ENCODE data around the gene HSPA8.
"Not testable (repeated sequence)": the region's sequence is repeated elsewhere in the genome, so short reads cannot be mapped to it uniquely, and the experiment has no call there.

The HSPA8 gene

GRCh38 chr11:123061403-123062157 lies at the start of gene HSPA8:
Gene HSPA8, minus strand, starts transcription at chr11:123062136. Its CDS starts 812 bp downstream, at chr11:123061324.
- peak; percentile 76 for DNase-seq

GRCh38 chr11:123111465-123111864 lies 49.5 kb upstream of the HSPA8 start:
- DNase-seq: no peak

DNA sequence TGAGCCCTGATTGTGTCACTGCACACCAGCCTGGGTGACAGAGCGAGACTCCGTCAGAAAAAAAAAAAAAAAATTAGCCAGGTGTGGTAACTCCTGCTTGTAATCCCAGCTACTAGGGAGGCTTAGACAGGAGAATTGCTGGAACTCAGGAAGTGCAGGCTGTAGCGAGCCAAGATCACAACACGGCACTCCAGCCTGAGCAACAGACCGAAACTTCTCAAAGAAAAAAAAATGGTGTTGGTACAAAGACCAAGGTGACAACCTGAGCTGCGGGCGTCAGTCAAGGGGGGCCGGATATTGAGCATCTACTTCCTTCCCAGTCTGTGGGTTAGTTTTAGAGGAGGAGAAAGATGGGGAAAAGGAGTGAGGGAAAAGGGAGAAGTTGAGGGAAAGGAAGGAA lies 48.5 kb upstream of the HSPA8 start:
- no peak for DNase-seq

- DNase-seq: no peak
These were observed 46.1 kb upstream of the HSPA8 start for GRCh38 chr11:123107945-123108495.

DNA sequence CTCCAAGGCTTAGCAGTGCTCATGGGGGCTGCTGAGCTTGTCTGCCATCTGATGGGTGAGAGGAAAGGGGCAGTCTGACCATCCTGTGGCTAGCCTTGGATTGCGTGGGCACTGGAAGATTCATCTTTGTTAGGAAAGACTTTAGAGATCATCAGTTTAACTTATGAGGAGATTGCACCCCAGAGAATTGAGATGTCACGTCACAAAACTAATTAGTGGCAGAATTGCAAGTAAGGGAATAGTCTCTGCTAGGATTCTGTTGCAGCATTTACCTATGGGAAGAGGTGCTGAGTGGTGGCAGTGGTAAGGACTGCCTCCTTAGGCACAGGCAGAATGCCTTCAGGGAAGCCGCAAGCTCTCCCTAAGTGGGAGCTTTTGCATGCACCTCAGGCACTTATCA lies 42.8 kb upstream of the HSPA8 start:
- no peak for DNase-seq

DNA sequence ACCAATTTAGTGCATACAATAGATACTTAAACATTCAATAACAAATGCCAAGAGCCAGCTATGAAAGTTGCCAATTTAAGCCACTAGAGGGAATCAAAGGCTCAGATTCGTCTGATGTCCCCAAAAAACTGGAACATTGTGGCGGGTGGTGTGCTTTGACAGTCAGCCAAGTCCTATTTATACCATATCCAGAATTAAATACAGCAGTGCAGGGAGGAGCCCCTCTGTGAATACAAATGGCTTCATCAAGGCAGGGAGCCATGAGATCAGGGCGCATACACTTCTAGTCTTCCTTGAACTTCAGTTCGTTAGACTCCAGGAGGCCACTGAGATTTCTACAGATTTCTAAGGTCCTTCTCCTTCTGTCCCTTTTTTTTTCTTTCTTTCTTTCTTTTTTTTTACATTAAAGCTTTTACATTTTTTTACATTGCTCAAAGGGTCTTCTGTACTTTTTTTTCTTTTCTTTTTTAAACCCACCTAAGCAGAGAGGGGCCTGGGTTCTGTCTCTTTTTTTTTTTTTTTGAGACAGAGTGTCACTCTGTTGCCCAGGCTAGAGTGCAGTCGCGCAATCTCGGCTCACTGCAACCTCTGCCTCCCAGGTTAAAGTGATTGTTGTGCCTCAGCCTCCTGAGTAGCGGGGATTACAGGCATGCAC lies 41.5 kb upstream of the HSPA8 start:
- peak; percentile 85 for DNase-seq

DNA sequence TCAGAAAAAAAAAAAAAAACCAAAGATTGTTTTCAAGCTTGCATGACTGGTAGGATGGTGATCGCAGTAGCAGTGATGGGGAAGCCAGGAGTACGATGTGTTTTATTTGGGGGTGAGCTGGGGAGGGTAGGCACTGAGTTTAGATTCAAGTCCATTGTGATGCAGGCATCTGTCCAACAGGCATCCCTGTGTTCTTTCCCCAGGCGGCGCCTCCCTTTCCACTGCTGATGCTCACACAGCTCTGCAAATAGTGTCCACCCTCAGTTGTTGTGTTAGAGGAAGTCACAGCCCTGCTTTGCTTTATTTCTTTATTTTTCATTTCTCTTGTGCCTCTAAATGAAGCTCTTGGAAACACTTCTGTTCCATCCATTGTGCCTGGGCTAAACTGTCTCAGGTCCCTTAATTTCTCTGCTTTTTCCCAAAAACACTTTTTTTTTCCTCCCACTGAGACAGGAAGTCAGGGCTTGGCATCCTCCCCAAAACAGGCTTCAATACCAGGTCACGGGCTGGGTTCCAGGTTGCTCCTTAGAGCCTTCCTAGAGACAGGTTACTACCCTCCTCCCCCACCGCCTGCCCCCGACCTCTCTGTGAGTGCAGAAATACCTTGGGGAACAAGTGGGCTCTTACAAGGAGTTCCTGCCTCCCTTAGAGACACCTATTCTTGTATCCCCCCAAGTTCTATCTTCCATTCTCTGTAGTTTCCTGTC lies 38.6 kb upstream of the HSPA8 start:
- DNase-seq: peak; percentile 47

GRCh38 chr11:123098990-123099389 lies 37.1 kb upstream of the HSPA8 start:
- DNase-seq: no peak

DNA sequence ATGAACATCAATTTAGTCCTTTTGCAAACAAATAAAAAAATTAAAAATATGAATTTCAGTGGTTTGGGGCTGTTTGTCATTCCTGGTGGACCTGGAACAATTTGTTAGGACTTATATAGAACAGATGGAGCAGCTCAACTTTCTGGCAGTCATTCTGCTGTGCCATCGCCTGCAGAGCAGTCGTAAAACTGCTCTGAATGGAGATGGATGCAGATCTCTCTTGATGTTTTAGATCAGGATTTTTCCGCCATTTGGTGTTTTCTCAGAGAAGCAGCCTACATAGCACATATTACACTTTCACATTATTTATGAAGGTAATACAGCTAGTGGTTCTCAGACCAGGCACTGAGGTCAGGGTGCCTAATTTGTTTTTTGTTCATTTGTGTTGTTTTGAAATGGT lies 31.8 kb upstream of the HSPA8 start:
- DNase-seq: no peak

DNA sequence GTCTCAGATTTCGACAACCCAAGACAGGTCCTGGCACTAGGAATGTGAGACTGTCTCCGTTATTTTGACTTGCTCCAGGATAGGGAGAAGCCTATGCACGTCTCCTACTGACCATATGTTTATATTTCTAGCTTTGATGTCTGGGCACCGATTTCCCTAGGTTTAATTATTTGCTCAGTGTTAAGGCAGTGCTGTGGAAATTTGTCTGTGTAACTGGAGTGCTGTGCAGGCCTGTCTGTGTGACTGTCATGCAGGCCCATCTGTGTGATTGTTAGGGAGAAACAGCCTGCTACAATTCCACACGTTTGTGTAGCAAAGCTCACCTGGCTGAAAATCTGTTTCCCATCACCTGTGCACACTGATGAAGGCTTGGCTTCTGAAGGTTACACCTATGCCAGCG lies 29.6 kb upstream of the HSPA8 start:
- DNase-seq: no peak

DNA sequence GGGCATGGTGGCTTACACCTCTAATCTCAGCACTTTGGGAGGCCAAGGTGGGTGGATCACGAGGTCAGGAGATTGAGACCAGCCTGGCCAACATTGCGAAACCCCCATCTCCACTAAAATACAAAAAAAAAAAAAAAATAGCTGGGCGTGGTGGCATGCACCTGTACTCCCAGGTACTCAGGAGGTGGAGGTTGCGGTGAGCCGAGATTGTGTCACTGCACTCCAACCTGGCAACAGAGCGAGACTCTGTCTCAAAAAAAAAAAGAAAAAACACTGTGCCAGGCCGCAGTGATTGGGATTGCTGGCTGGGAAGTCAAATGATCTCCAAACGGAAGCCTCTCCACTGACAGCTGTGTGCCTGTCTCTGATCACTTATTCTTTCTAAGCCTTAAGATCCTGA lies 28.2 kb upstream of the HSPA8 start:
- DNase-seq: not testable (repeated sequence)

GRCh38 chr11:123088896-123089295 lies 27.0 kb upstream of the HSPA8 start:
- not testable (repeated sequence) for DNase-seq

DNA sequence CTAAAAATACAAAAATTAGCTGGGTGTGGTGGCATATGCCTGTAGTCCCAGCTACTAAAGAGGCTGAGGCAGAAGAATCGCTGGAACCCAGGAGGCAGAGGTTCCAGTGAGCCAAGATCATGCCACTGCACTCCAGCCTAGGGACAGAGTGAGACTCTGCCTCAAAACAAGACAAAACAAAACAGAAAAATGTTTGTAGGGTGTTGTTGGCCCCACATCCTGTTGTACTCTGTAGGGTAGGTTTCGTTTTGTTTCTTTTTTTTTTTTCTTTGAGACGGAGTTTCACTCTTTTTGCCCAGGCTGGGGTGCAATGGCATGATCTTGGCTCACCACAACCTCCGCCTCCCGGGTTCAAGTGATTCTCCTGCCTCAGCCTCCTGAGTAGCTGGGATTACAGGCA lies 25.7 kb upstream of the HSPA8 start:
- not testable (repeated sequence) for DNase-seq

GRCh38 chr11:123086305-123086704 lies 24.4 kb upstream of the HSPA8 start:
- peak; percentile 40 for DNase-seq

DNA sequence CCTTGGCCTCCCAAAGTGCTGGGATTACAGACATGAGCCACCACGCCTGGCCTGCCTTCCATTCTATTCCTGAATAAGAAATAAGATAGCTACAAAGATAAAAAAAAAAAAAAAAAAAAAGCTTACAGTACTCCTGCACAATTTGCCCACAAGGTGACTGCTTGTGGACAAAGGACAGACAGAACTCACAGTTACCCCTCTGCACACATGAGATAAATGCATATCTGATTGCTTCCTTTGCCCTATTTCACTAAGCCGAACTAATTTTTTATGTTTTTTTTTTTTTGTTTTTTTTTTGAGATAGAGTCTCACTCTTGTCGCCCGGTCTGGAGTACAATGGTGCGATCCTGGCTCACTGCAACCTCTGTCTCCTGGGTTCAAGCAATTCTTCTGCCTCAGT lies 23.6 kb upstream of the HSPA8 start:
- DNase-seq: no peak

DNA sequence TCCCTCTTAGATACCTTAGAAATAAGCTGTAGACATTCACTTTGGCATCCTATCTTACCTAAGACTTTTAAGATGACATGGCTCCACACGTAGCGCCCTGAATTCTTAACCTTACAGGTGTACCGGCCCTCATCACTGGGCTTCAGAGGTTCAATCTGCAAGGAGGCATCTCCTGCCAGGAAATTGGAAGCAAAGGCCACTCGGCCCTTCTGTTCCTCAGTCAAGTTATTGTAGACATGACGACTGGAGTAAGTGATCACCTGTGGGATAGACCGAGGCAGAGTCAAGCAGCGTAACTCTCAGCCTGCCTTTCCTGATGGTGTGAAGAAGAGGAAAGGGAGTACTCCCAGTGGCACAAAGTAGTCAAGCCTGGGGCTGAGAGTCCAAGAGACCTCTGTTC lies 22.5 kb upstream of the HSPA8 start:
- no peak for DNase-seq

DNA sequence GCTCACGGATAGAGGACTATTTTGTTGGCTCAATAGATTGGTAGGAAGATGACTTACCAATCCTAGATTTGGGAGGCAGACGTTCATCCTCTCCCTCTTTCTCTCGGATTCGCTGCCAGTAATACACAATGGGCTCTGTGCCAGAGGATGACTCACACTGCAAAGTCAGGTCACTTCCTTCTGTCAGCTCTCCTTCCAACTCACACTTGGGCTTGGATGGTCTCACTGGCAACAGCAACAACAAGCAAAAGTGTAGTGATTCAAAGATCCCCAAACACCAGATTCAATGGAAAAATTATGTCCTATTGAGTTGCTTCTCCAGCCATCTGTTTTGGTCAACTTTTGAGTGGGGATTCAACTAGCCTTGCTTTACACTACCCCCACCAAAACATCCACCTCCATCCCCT lies 21.7 kb upstream of the HSPA8 start:
- DNase-seq: peak; percentile 85

GRCh38 chr11:123082977-123083376 lies 21.0 kb upstream of the HSPA8 start:
- no peak for DNase-seq

DNA sequence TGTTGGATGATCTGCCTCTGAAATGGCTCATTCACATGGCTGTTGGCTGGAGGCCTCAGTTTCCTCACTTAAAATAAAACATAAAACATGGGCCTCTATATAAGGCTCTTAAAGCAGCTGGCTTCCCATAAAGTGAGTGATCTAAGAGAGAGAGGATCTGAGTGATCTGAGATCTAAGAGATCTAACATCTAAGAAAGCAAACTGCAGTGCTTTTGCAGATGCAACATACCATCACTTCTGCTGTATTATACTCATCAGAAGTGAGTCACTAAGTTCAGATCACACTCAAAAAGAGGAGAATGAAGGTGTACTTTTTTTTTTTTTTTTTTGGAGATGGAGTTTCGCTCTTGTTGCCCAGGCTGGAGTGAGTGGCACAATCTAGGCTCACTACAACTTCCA lies 18.1 kb upstream of the HSPA8 start:
- DNase-seq: no peak

GRCh38 chr11:123076484-123076883 lies 14.5 kb upstream of the HSPA8 start:
- no peak for DNase-seq

DNA sequence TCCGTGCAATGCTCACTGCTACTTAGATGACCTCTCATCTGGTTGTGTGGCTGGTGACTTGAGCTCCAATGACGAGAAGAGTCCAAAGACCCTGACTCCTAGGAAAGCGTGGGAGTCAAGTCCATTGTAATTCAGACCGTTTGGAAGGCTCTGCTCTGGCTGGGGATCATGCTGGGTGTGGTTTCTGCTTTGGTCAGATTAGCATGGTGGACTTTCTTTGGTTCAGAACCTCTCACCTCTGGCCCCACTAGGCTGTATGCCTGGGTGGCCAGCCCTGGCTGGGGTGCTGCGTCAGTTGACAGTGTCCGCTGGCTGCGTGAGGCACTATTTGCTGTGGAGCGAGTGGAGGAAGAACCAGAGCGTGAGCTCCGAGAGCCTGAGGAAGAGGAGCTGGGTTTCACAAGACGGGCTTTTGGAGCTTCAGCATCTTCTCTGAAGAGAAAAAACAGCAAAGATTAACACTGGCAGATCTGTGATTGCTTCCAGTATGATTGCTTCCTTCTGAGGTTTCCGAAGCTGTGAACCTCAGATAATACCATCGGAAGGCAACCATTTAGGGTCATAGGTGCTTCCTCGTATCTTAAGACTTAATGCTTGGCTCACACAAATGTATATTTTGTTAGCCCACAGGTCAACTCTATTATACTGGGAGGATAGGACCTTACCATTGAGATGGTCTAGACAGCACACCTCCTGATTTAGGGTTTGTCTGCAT lies 11.6 kb upstream of the HSPA8 start:
- DNase-seq: no peak

DNA sequence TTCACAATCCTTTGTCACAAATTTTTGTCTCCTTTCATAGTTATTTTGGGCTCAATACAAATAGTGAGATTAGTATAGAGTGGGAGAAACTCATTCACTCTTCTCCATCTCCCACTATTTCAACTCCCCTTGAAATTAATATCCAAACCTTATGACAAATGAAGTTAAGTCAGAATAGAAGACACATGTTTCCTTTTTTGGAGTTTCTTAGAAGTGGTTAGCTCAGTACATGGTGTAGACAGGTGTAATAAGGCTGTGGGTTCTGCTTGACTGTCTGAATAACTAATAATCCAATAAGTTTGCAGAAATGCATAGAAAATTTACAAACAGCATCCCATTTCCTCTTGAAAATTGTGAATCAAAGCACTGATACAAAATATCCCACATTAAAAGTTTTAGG lies 10.8 kb upstream of the HSPA8 start:
- no peak for DNase-seq

DNA sequence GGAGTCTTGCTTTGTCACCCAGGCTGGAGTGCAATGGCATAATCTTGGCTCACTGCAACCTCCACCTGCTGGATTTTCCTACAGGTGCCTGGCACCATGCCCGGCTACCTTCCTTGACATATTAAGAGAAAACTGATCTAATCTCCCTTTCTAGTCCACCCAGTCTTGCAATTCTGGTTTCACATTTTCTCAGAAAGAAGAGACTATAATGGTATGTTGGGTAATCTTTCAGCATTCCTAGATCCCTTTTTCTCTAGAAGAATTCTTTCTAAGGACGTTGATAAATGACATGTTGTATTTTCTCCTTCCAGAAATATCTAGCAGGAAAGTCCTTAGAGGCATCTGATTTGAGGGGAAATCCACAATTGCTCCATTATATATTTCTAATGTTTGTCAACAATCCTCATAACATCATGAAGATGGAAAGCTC lies 10.4 kb upstream of the HSPA8 start:
- no peak for DNase-seq
